ENCODE results near the gene TMA7. TPM values are rescaled to one million over a fixed set of nuclear protein-coding genes. Genes with fewer than 3 reads are reported as not detected.

The TMA7 gene
- total and polyA plus RNA-seq, 10 of the 15 experiments (the other 5 are each of a cell fraction or from before 2014, with no cell fraction given), result 319 to 1,760 (median 752) TPM

DNA sequence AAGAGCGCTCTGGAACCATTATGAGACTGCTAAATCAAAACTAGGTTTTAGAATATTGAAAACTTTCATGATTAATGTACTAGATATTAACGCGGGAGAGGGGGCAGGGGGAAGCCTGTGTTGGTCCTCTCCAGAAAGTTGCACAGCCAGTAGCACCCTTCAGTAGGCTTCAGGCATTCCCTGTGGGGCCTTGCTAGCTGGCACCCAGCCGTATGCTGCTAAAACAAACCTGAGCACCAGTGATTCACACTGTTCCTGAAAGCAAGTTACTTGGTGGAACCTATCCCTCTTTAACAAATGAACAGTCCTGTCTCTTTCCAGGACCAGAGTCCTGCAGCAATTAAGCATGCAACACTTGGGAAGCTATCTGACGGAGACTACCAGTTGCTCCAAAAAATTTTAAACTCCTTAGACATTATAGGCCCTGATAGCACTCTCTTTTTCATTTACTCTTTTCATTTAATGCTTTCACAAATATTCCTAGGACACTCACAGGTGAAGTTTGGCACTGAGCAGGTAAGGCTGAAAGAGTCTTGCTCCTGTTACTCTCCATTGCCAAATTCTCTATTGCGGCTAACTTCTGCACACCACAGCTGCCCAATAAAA is 5.3 kb downstream of the TMA7 start:
- peaks cover 0 to 3% of the 10 kb centered on the region in 2 experiments; a peak in 3 of 4 replicates for H3K36me3 ChIP-seq (ENCODE audit: control insufficient read depth in 2 of 2, insufficient read depth in 2 of 2, low read length in 1 of 2)
- CTCF ChIA-PET, result interaction anchor here (0.6 to 5.8 kb wide), 7 partner anchors 9 to 117 kb away, joined by 3 to 69 read pairs (median 3); no protein-coding TSS in a partner anchor
- H3K4me1 ChIP-seq (ENCODE audit: control insufficient read depth, insufficient read depth, low read length), result peaks cover 14% of the 10 kb centered on the region
- no peaks in the 10 kb centered on the region for H3K9me3 ChIP-seq (replicated peaks; ENCODE audit: control insufficient read depth, insufficient read depth, low read length)
- TF ChIP-seq POLR2AphosphoS5 (IDR thresholded peaks at IDR 0.05; ENCODE audit: low read length) (0 out of 2 replicates have a peak, but pooled peaks have one; percentile 43), ZBED1 (IDR thresholded peaks at IDR 0.05; ENCODE audit: borderline replicate concordance) (no peak), HCFC1 (IDR thresholded peaks at IDR 0.05; ENCODE audit: low read length) (no peak), TCF7 (IDR thresholded peaks at IDR 0.05; ENCODE audit: borderline replicate concordance) (no peak), NR2C1 (IDR thresholded peaks at IDR 0.05) (no peak), CREB1 (IDR thresholded peaks at IDR 0.05; ENCODE audit: low read depth) (0 out of 2 replicates have a peak, but pooled peaks have one; percentile 8)
- TF ChIP-seq, protein P1, sequence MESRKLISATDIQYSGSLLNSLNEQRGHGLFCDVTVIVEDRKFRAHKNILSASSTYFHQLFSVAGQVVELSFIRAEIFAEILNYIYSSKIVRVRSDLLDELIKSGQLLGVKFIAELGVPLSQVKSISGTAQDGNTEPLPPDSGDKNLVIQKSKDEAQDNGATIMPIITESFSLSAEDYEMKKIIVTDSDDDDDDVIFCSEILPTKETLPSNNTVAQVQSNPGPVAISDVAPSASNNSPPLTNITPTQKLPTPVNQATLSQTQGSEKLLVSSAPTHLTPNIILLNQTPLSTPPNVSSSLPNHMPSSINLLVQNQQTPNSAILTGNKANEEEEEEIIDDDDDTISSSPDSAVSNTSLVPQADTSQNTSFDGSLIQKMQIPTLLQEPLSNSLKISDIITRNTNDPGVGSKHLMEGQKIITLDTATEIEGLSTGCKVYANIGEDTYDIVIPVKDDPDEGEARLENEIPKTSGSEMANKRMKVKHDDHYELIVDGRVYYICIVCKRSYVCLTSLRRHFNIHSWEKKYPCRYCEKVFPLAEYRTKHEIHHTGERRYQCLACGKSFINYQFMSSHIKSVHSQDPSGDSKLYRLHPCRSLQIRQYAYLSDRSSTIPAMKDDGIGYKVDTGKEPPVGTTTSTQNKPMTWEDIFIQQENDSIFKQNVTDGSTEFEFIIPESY (IDR thresholded peaks at IDR 0.05), result no peak
- no TSS peak for BruUV-seq (replicated peaks)
- SMC1A ChIA-PET (ENCODE audit: uncharacterized antibody, unreplicated experiment), result interaction anchor here (1.2 to 3.3 kb wide), 4 partner anchors 9 to 110 kb away, joined by 3 to 16 read pairs (median 9); no protein-coding TSS in a partner anchor
- no peak for ATAC-seq
- WGBS (ENCODE audit: insufficient coverage, insufficient replicate concordance, low lambda C conversion rate, missing lambda C conversion rate), result 87% methylated on average over 6 of the region's 6 CpGs
- peak overlapping the region; percentile 70 for H3K4me2 ChIP-seq (ENCODE audit: control insufficient read depth, insufficient read depth)
- no peak overlapping the region for H3K27ac ChIP-seq (ENCODE audit: control insufficient read depth, insufficient read depth)
- POLR2A ChIA-PET, result interaction anchor here (0.6 to 1.5 kb wide), 4 partner anchors 13 to 648 kb away, joined by 3 to 5 read pairs (median 4); partner anchors contain the start of gene QRICH1
- no peak for DNase-seq (ENCODE audit: low read depth, low spot score)
- H4K20me1 ChIP-seq (ENCODE audit: control insufficient read depth, insufficient read depth), result no peaks in the 10 kb centered on the region
- H3K79me2 ChIP-seq (ENCODE audit: control insufficient read depth, insufficient read depth, low read length), result peaks cover 47% of the 10 kb centered on the region
- intact Hi-C loops (cut with micrococcal nuclease; ENCODE audit: unreplicated experiment), result loop anchor here (5.0 kb wide), 2 partner anchors 62 to 112 kb away; partner anchors contain the start of gene PFKFB4
- RAD21 ChIA-PET (ENCODE audit: unreplicated experiment), result interaction anchor here (0.8 to 2.6 kb wide), 4 partner anchors 9 to 111 kb away, joined by 3 to 20 read pairs (median 7); partner anchors contain the start of gene PFKFB4
- no peak overlapping the region; the same call in 1 of the 2 replicates for H3K9ac ChIP-seq (ENCODE audit: control insufficient read depth, insufficient read depth, low read length)
- no peak overlapping the region for H2AFZ ChIP-seq (ENCODE audit: control insufficient read depth, low read depth, low read length)
- no peaks in the 10 kb centered on the region for H3K27me3 ChIP-seq (replicated peaks in 1 of 2; ENCODE audit: control insufficient read depth in 2 of 2, insufficient read depth in 2 of 2, low read length in 1 of 2)
- no peak for FAIRE-seq
- H3K4me3 ChIP-seq, result peak overlapping the region; percentile 74; the same call in 1 of the 2 replicates
- in situ Hi-C loops (cut with MboI), result no loop called here

Measured in GM12878 (cell line).